K562 (cell line): ENCODE data around the gene LSM11. TPM values are rescaled to one million over a fixed set of nuclear protein-coding genes. Genes with fewer than 3 reads are reported as not detected.
A peak's percentile ranks its signal among the peaks of the same experiment; 100 is the strongest.

Experiments used
- ELF4 ChIP-seq: fragments of 450-650 bp; formaldehyde crosslinking; IDR thresholded peaks from 2 replicates; pipeline ENCODE4 v1.4.0; 2022; ENCODE audit warnings: missing genetic modification characterization
- ETV5 ChIP-seq: sonication (generic); formaldehyde crosslinking; IDR thresholded peaks from 2 replicates; pipeline ENCODE4 v1.4.0; 2020; ENCODE audit warnings: low read depth, mild to moderate bottlenecking, missing genetic modification reagents
- NR4A1 ChIP-seq, 2 experiments: fragments of 250-450 bp in 1 of 2; fragments of 450-650 bp in 1 of 2; sonication (Bioruptor Pico) in 1 of 2; IDR thresholded peaks; 2 replicates each; pipeline versions ENCODE4 v1.4.0 to v1.6.1; 2016 to 2020; ENCODE audit warnings: mild to moderate bottlenecking in 2 of 2, missing compliant biosample characterization in 1 of 2, missing genetic modification characterization in 1 of 2, moderate library complexity in 1 of 2
- SIX5 ChIP-seq, 2 experiments: IDR thresholded peaks; 2 replicates each; pipeline ENCODE4 v1.6.1; 2011; ENCODE audit warnings: low read length in 2 of 2, borderline replicate concordance in 1 of 2, low read depth in 1 of 2, mild to moderate bottlenecking in 1 of 2, moderate library complexity in 1 of 2; ENCODE audit not compliant: insufficient read depth in 1 of 2
- XRCC5 ChIP-seq: fragments of 200-400 bp; formaldehyde crosslinking; IDR thresholded peaks from 2 replicates; pipeline ENCODE4 v1.6.1; 2017; ENCODE audit warnings: low read depth, mild to moderate bottlenecking, low read length
- ZNF274 ChIP-seq: IDR thresholded peaks from 2 replicates; pipeline ENCODE4 v1.6.1; 2011; ENCODE audit warnings: low read depth, mild to moderate bottlenecking, low read length, moderate library complexity, borderline replicate concordance
- ZNF282 ChIP-seq: sonication (generic); formaldehyde crosslinking; IDR thresholded peaks from 2 replicates; pipeline ENCODE4 v1.8.1; 2023; ENCODE audit warnings: missing genetic modification reagents
- ZNF431 ChIP-seq: sonication (generic); formaldehyde crosslinking; IDR thresholded peaks from 2 replicates; pipeline ENCODE4 v1.8.0; 2022; ENCODE audit warnings: mild to moderate bottlenecking, missing genetic modification reagents
- polyA plus RNA-seq, 8 experiments: library from polyadenylated mRNA; depleted of rRNA in 4 of 8; stranded (reverse) in 5 of 8; unstranded in 3 of 8; fragments of >200 nt; fragmentation: Nextera tagmentation in 2 of 8; fragmentation: Illumina TruSeq in 1 of 8; extraction: Ambion mirVana in 2 of 8; extraction: Trizol in 1 of 8; gene quantifications; 2 replicates each; pipeline versions ENCODE4 v1.2.1 to v1.2.3, GENCODE V29; 2011 to 2014; ENCODE audit warnings: inconsistent platforms in 1 of 8, missing spikeins in 1 of 8
- total RNA-seq, 7 experiments: library from RNA; depleted of rRNA in 6 of 7; stranded (reverse); fragments of >200 nt in 6 of 7; fragmentation: Illumina TruSeq in 2 of 7; extraction: Trizol in 2 of 7; gene quantifications; 2 replicates each; pipeline versions ENCODE4 v1.2.1 to v1.2.3, GENCODE V29; 2011 to 2021; ENCODE audit warnings: low replicate concordance in 1 of 7
- TF ChIP-seq, protein P1 (sequence below): fragments of 450-650 bp; IDR thresholded peaks from 2 replicates; pipeline ENCODE4 v1.6.1; 2016
- TF ChIP-seq, protein P2 (sequence below): fragments of 450-650 bp; IDR thresholded peaks from 2 replicates; pipeline ENCODE4 v1.6.1; 2016; ENCODE audit warnings: mild to moderate bottlenecking, moderate library complexity
- TF ChIP-seq, protein P3 (sequence below): fragments of 450-650 bp; IDR thresholded peaks from 2 replicates; pipeline ENCODE4 v1.6.1; 2014; ENCODE audit warnings: low read depth, mild to moderate bottlenecking, moderate library complexity, borderline replicate concordance

Gene LSM11
- total and polyA plus RNA-seq, 9 of the 15 experiments (the other 6 are each of a cell fraction or from before 2014, with no cell fraction given): 1.8 to 9.4 (median 4.7) TPM

DNA sequence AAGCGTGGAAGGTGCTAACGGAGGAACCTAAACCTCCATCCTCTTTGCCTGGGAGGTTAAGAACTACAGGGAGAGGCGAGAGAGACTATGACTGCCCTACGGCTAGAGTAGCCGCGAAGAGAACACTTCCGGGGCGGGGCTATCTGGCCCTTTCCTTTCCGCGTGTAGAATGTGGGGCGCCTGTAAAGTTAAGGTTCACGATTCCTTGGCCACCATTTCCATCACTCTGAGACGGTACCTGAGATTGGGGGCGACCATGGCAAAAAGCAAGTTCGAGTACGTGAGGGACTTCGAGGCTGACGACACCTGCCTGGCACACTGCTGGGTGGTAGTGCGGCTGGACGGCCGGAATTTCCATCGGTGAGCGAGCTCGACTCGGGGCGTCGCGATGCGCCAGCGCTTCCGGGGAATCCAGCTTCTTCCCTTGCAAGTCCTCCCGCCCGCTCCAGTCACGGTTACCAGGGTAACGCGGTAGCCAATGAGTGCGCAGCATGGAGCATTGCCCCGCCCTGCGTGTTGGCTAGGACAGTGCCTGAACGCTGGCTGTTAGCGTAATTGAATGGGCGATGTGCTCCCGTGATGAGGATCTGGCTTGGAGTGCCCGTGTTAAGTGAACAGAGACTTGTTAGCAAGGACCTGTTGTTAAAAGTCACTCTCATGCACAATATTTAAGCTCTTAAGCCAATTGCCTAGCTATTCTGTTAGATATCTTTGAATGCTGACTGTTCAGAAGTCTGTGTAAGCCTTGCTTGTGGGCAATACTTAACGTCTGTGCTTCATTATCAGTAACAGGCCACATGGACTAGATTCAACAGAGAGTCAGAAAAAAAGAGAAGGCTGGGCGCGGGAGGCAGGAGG is 12.0 kb upstream of the LSM11 start, which contains the start of gene THG1L (continued):
- TF ChIP-seq, protein P1, sequence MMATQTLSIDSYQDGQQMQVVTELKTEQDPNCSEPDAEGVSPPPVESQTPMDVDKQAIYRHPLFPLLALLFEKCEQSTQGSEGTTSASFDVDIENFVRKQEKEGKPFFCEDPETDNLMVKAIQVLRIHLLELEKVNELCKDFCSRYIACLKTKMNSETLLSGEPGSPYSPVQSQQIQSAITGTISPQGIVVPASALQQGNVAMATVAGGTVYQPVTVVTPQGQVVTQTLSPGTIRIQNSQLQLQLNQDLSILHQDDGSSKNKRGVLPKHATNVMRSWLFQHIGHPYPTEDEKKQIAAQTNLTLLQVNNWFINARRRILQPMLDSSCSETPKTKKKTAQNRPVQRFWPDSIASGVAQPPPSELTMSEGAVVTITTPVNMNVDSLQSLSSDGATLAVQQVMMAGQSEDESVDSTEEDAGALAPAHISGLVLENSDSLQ: no peak
- TF ChIP-seq, protein P2, sequence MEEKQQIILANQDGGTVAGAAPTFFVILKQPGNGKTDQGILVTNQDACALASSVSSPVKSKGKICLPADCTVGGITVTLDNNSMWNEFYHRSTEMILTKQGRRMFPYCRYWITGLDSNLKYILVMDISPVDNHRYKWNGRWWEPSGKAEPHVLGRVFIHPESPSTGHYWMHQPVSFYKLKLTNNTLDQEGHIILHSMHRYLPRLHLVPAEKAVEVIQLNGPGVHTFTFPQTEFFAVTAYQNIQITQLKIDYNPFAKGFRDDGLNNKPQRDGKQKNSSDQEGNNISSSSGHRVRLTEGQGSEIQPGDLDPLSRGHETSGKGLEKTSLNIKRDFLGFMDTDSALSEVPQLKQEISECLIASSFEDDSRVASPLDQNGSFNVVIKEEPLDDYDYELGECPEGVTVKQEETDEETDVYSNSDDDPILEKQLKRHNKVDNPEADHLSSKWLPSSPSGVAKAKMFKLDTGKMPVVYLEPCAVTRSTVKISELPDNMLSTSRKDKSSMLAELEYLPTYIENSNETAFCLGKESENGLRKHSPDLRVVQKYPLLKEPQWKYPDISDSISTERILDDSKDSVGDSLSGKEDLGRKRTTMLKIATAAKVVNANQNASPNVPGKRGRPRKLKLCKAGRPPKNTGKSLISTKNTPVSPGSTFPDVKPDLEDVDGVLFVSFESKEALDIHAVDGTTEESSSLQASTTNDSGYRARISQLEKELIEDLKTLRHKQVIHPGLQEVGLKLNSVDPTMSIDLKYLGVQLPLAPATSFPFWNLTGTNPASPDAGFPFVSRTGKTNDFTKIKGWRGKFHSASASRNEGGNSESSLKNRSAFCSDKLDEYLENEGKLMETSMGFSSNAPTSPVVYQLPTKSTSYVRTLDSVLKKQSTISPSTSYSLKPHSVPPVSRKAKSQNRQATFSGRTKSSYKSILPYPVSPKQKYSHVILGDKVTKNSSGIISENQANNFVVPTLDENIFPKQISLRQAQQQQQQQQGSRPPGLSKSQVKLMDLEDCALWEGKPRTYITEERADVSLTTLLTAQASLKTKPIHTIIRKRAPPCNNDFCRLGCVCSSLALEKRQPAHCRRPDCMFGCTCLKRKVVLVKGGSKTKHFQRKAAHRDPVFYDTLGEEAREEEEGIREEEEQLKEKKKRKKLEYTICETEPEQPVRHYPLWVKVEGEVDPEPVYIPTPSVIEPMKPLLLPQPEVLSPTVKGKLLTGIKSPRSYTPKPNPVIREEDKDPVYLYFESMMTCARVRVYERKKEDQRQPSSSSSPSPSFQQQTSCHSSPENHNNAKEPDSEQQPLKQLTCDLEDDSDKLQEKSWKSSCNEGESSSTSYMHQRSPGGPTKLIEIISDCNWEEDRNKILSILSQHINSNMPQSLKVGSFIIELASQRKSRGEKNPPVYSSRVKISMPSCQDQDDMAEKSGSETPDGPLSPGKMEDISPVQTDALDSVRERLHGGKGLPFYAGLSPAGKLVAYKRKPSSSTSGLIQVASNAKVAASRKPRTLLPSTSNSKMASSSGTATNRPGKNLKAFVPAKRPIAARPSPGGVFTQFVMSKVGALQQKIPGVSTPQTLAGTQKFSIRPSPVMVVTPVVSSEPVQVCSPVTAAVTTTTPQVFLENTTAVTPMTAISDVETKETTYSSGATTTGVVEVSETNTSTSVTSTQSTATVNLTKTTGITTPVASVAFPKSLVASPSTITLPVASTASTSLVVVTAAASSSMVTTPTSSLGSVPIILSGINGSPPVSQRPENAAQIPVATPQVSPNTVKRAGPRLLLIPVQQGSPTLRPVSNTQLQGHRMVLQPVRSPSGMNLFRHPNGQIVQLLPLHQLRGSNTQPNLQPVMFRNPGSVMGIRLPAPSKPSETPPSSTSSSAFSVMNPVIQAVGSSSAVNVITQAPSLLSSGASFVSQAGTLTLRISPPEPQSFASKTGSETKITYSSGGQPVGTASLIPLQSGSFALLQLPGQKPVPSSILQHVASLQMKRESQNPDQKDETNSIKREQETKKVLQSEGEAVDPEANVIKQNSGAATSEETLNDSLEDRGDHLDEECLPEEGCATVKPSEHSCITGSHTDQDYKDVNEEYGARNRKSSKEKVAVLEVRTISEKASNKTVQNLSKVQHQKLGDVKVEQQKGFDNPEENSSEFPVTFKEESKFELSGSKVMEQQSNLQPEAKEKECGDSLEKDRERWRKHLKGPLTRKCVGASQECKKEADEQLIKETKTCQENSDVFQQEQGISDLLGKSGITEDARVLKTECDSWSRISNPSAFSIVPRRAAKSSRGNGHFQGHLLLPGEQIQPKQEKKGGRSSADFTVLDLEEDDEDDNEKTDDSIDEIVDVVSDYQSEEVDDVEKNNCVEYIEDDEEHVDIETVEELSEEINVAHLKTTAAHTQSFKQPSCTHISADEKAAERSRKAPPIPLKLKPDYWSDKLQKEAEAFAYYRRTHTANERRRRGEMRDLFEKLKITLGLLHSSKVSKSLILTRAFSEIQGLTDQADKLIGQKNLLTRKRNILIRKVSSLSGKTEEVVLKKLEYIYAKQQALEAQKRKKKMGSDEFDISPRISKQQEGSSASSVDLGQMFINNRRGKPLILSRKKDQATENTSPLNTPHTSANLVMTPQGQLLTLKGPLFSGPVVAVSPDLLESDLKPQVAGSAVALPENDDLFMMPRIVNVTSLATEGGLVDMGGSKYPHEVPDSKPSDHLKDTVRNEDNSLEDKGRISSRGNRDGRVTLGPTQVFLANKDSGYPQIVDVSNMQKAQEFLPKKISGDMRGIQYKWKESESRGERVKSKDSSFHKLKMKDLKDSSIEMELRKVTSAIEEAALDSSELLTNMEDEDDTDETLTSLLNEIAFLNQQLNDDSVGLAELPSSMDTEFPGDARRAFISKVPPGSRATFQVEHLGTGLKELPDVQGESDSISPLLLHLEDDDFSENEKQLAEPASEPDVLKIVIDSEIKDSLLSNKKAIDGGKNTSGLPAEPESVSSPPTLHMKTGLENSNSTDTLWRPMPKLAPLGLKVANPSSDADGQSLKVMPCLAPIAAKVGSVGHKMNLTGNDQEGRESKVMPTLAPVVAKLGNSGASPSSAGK: peak; percentile 87
- TF ChIP-seq ELF4: no peak; the same call in 1 of the 2 replicates
- TF ChIP-seq ETV5 (CRISPR knock-in tag): peak; percentile 94
- TF ChIP-seq ZNF282 (CRISPR knock-in tag): no peak
- TF ChIP-seq, protein P3, sequence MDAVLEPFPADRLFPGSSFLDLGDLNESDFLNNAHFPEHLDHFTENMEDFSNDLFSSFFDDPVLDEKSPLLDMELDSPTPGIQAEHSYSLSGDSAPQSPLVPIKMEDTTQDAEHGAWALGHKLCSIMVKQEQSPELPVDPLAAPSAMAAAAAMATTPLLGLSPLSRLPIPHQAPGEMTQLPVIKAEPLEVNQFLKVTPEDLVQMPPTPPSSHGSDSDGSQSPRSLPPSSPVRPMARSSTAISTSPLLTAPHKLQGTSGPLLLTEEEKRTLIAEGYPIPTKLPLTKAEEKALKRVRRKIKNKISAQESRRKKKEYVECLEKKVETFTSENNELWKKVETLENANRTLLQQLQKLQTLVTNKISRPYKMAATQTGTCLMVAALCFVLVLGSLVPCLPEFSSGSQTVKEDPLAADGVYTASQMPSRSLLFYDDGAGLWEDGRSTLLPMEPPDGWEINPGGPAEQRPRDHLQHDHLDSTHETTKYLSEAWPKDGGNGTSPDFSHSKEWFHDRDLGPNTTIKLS: peak; percentile 80
- TF ChIP-seq ZNF431: no peak
- TF ChIP-seq ZNF274: no peak
- no peak for TF ChIP-seq NR4A1 (CRISPR knock-in tag; IDR thresholded peaks at IDR 0.05)
- TF ChIP-seq NR4A1 (tag; IDR thresholded peaks at IDR 0.05): no peak; the same call in 1 of the 2 replicates
- peak; percentile 17; the same call in 1 of the 2 replicates for TF ChIP-seq XRCC5
- TF ChIP-seq SIX5 (IDR thresholded peaks at IDR 0.05; ENCODE audit: borderline replicate concordance in 1 of 2, insufficient read depth in 1 of 2, low read depth in 1 of 2, low read length in 2 of 2): peak in 1 of 2 experiments; percentile 25; a peak in 1 of 4 replicates
